H9 (cell line): ENCODE results near the gene THSD4. TPM values are rescaled to one million over a fixed set of nuclear protein-coding genes. Genes with fewer than 3 reads are reported as not detected.

ENCODE experiments used
- DNase-seq: peaks from one replicate; pipeline ENCODE4 v3.0.0-alpha.2; 2017
- H2AFZ ChIP-seq: one replicate; pipeline ENCODE4 v1.6.1; 2013; ENCODE audit warnings: mild to moderate bottlenecking, low read length, control low read depth, moderate library complexity
- H2AK5ac ChIP-seq: 2 replicates; pipeline ENCODE4 v1.6.1; 2013; ENCODE audit warnings: low read length, control low read depth, mixed read lengths; ENCODE audit not compliant: insufficient read length
- H2BK120ac ChIP-seq: one replicate; pipeline ENCODE4 v1.6.1; 2013; ENCODE audit warnings: low read depth, mild to moderate bottlenecking, low read length, control low read depth, inconsistent platforms; ENCODE audit not compliant: poor library complexity, severe bottlenecking
- H2BK12ac ChIP-seq: 2 replicates; pipeline ENCODE4 v1.6.1; 2013; ENCODE audit warnings: low read length, control low read depth, mixed read lengths, low read depth; ENCODE audit not compliant: insufficient read length
- H2BK15ac ChIP-seq: 2 replicates; pipeline ENCODE4 v1.6.1; 2013; ENCODE audit warnings: low read depth, low read length, control low read depth
- H2BK20ac ChIP-seq: one replicate; pipeline ENCODE4 v1.6.1; 2013; ENCODE audit warnings: low read depth, mild to moderate bottlenecking, low read length, control low read depth, inconsistent platforms; ENCODE audit not compliant: poor library complexity, severe bottlenecking
- H2BK5ac ChIP-seq: 2 replicates; pipeline ENCODE4 v1.6.1; 2013; ENCODE audit warnings: low read length, control low read depth, mixed read lengths; ENCODE audit not compliant: insufficient read length
- H3K14ac ChIP-seq: 2 replicates; pipeline ENCODE4 v1.6.1; 2013; ENCODE audit warnings: low read length, control low read depth; ENCODE audit not compliant: insufficient read depth
- H3K18ac ChIP-seq: 2 replicates; pipeline ENCODE4 v1.6.1; 2013; ENCODE audit warnings: low read depth, mild to moderate bottlenecking, mixed read lengths, low read length, control low read depth; ENCODE audit not compliant: insufficient read length
- H3K23ac ChIP-seq: 2 replicates; pipeline ENCODE4 v1.6.1; 2013; ENCODE audit warnings: low read length, control low read depth, mixed read lengths, low read depth; ENCODE audit not compliant: insufficient read length
- H3K23me2 ChIP-seq: 2 replicates; pipeline ENCODE4 v1.6.1; 2013; ENCODE audit warnings: low read depth, mild to moderate bottlenecking, mixed read lengths, low read length, control low read depth; ENCODE audit not compliant: insufficient read length, poor library complexity, severe bottlenecking
- H3K27ac ChIP-seq: 2 replicates; pipeline ENCODE4 v1.5.1; 2013; ENCODE audit warnings: low read length, control low read depth, mixed read lengths, low read depth; ENCODE audit not compliant: insufficient read length
- H3K27me3 ChIP-seq: 2 replicates; pipeline ENCODE4 v1.6.1; 2013; ENCODE audit warnings: low read length, control low read depth, inconsistent platforms; ENCODE audit not compliant: insufficient read depth
- H3K4ac ChIP-seq: 2 replicates; pipeline ENCODE4 v1.6.1; 2013; ENCODE audit warnings: low read depth, mild to moderate bottlenecking, control low read depth, inconsistent platforms, low read length, moderate library complexity
- H3K4me1 ChIP-seq: 2 replicates; pipeline ENCODE4 v1.6.1; 2013; ENCODE audit warnings: low read length, control low read depth, inconsistent platforms; ENCODE audit not compliant: insufficient read depth
- H3K4me2 ChIP-seq: 2 replicates; pipeline ENCODE4 v1.6.1; 2013; ENCODE audit warnings: low read length, control low read depth, mixed read lengths; ENCODE audit not compliant: insufficient read length, insufficient read depth
- H3K56ac ChIP-seq: 2 replicates; pipeline ENCODE4 v1.6.1; 2013; ENCODE audit warnings: low read depth, mild to moderate bottlenecking, mixed read lengths, low read length, control low read depth; ENCODE audit not compliant: insufficient read length
- H3K79me1 ChIP-seq: 2 replicates; pipeline ENCODE4 v1.6.1; 2013; ENCODE audit warnings: low read depth, mild to moderate bottlenecking, moderate library complexity, low read length, control low read depth, inconsistent platforms; ENCODE audit not compliant: insufficient read depth, poor library complexity, severe bottlenecking
- H3K79me2 ChIP-seq: 2 replicates; pipeline ENCODE4 v1.6.1; 2013; ENCODE audit warnings: low read length, control low read depth, inconsistent platforms; ENCODE audit not compliant: insufficient read depth
- H3K9ac ChIP-seq: 2 replicates; pipeline ENCODE4 v1.6.1; 2013; ENCODE audit warnings: low read length, control low read depth, mixed read lengths; ENCODE audit not compliant: insufficient read length; ENCODE audit errors: extremely low read depth
- H3K9me3 ChIP-seq: one replicate; pipeline ENCODE4 v1.6.1; 2013; ENCODE audit warnings: low read depth, low read length, inconsistent platforms; ENCODE audit not compliant: control insufficient read depth
- H3T11ph ChIP-seq: one replicate; pipeline ENCODE4 v1.6.1; 2013; ENCODE audit warnings: mild to moderate bottlenecking, low read length, control low read depth, inconsistent platforms
- H4K20me1 ChIP-seq: one replicate; pipeline ENCODE4 v1.6.1; 2013; ENCODE audit not compliant: control insufficient read depth, insufficient read length, insufficient read depth
- H4K5ac ChIP-seq: 2 replicates; pipeline ENCODE4 v1.6.1; 2013; ENCODE audit warnings: low read depth, mild to moderate bottlenecking, mixed read lengths, low read length, control low read depth; ENCODE audit not compliant: insufficient read length
- H4K8ac ChIP-seq: replicated peaks from 2 replicates; pipeline ENCODE4 v1.6.1; 2013; ENCODE audit warnings: low read length, control low read depth, mixed read lengths, low read depth; ENCODE audit not compliant: insufficient read length
- H4K91ac ChIP-seq: 2 replicates; pipeline ENCODE4 v1.6.1; 2013; ENCODE audit warnings: low read depth, mild to moderate bottlenecking, moderate library complexity, mixed read lengths, low read length, control low read depth; ENCODE audit not compliant: insufficient read length
- H3K27ac Mint-ChIP-seq, 3 experiments: 2 replicates in 2 of 3; 3 replicates in 1 of 3; pipeline ENCODE4 v1.8.0; 2020 to 2021; ENCODE audit warnings: mixed read lengths in 3 of 3, mild to moderate bottlenecking in 1 of 3, moderate library complexity in 1 of 3
- H3K27me3 Mint-ChIP-seq: 2 replicates; pipeline ENCODE4 v1.8.0; 2021; ENCODE audit warnings: low read depth, mild to moderate bottlenecking, moderate library complexity, mixed read lengths
- H3K36me3 Mint-ChIP-seq, 3 experiments: 2 replicates in 2 of 3; 3 replicates in 1 of 3; pipeline ENCODE4 v1.8.0; 2020 to 2021; ENCODE audit warnings: low read depth in 3 of 3, mixed read lengths in 3 of 3; ENCODE audit not compliant: insufficient read depth in 1 of 3
- H3K4me1 Mint-ChIP-seq, 2 experiments: 2 replicates each; pipeline ENCODE4 v1.8.0; 2020; ENCODE audit warnings: mixed read lengths in 2 of 2
- H3K4me3 Mint-ChIP-seq, 2 experiments: 2 replicates in 1 of 2; 3 replicates in 1 of 2; pipeline ENCODE4 v1.8.0; 2020 to 2021; ENCODE audit warnings: mild to moderate bottlenecking in 2 of 2, mixed read lengths in 2 of 2, moderate library complexity in 1 of 2
- H3K9me3 Mint-ChIP-seq, 2 experiments: 2 replicates in 1 of 2; 3 replicates in 1 of 2; pipeline ENCODE4 v1.8.0; 2020; ENCODE audit warnings: mild to moderate bottlenecking in 2 of 2, mixed read lengths in 2 of 2, moderate library complexity in 1 of 2
- total RNA-seq: library from RNA; stranded (reverse); gene quantifications from 2 replicates; pipeline ENCODE4 v1.2.1, GENCODE V29; 2021
- TF ChIP-seq, protein P1 (sequence below): fragments of 200-600 bp; sonication (generic); conservative IDR thresholded peaks from 3 replicates; pipeline ENCODE4 v1.8.0; 2021; ENCODE audit warnings: antibody characterized with exemption, mild to moderate bottlenecking

Gene THSD4
- total RNA-seq, 1 experiment from 2014 or later: 5.5 TPM

GRCh38 chr15:71456362-71456761, 341.1 kb downstream of the THSD4 start:
- Mint-ChIP-seq H3K36me3 (no peaks in the 10 kb centered on the region), H3K4me3 (no peak overlapping the region), H3K9me3 (no peaks in the 10 kb centered on the region), H3K27me3 (no peaks in the 10 kb centered on the region), H3K27ac (no peak overlapping the region), H3K4me1 (peaks cover 6 to 18% of the 10 kb centered on the region in 2 experiments)
- Histone ChIP-seq H3K79me1 (no peaks in the 10 kb centered on the region), H3K9me3 (no peaks in the 10 kb centered on the region), H4K20me1 (no peaks in the 10 kb centered on the region), H2AFZ (no peak overlapping the region), H2BK5ac (no peak overlapping the region), H2BK15ac (no peak overlapping the region), H3K18ac (no peak overlapping the region), H2BK20ac (no peak overlapping the region), H3K4me1 (no peaks in the 10 kb centered on the region), H3K23me2 (no peaks in the 10 kb centered on the region), H4K8ac (no peak overlapping the region), H4K91ac (no peak overlapping the region), H3K56ac (no peak overlapping the region), H3K4me2 (no peak overlapping the region), H3K9ac (no peak overlapping the region), H3K14ac (no peak overlapping the region), H2AK5ac (no peak overlapping the region), H3K27me3 (no peaks in the 10 kb centered on the region), H3K27ac (no peak overlapping the region), H3K4ac (no peak overlapping the region), H3T11ph (no peak overlapping the region), H3K79me2 (no peaks in the 10 kb centered on the region), H4K5ac (no peak overlapping the region), H3K23ac (no peak overlapping the region), H2BK120ac (no peak overlapping the region), H2BK12ac (no peak overlapping the region)
- TF ChIP-seq, protein P1, sequence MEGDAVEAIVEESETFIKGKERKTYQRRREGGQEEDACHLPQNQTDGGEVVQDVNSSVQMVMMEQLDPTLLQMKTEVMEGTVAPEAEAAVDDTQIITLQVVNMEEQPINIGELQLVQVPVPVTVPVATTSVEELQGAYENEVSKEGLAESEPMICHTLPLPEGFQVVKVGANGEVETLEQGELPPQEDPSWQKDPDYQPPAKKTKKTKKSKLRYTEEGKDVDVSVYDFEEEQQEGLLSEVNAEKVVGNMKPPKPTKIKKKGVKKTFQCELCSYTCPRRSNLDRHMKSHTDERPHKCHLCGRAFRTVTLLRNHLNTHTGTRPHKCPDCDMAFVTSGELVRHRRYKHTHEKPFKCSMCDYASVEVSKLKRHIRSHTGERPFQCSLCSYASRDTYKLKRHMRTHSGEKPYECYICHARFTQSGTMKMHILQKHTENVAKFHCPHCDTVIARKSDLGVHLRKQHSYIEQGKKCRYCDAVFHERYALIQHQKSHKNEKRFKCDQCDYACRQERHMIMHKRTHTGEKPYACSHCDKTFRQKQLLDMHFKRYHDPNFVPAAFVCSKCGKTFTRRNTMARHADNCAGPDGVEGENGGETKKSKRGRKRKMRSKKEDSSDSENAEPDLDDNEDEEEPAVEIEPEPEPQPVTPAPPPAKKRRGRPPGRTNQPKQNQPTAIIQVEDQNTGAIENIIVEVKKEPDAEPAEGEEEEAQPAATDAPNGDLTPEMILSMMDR: no peak
- no peak for DNase-seq
